Prostate gland (tissue), 2 donors: ENCODE measurements around the gene PAQR4.

Experiments used
- CTCF ChIP-seq, 4 experiments: fragments of 200-600 bp in 2 of 4; fragments of 450-650 bp in 2 of 4; sonication (generic) in 2 of 4; IDR thresholded peaks; 1 replicate in 3 of 4; 2 replicates in 1 of 4; pipeline ENCODE4 v1.5.1; 2016 to 2019; ENCODE audit warnings: antibody characterized with exemption in 4 of 4, mild to moderate bottlenecking in 2 of 4, moderate library complexity in 2 of 4
- POLR2A ChIP-seq: fragments of 450-650 bp; IDR thresholded peaks from one replicate; pipeline ENCODE4 v1.6.1; 2016; ENCODE audit warnings: antibody characterized with exemption, mild to moderate bottlenecking
- POLR2AphosphoS5 ChIP-seq: sonication (generic); formaldehyde crosslinking; IDR thresholded peaks from one replicate; pipeline ENCODE4 v1.6.1; 2017; ENCODE audit warnings: antibody characterized with exemption

- TF ChIP-seq CTCF (IDR thresholded peaks at IDR 0.05), result no peak
- TF ChIP-seq POLR2A, result no peak
- TF ChIP-seq POLR2AphosphoS5, result no peak
These were observed 31.4 kb downstream of the PAQR4 start for GRCh38 chr16:3000540-3000939.
